Measurements from ENCODE around the gene XIAP.
"Not testable (repeated sequence)": the region's sequence is repeated elsewhere in the genome, so short reads cannot be mapped to it uniquely, and the experiment has no call there.

The XIAP gene

DNA sequence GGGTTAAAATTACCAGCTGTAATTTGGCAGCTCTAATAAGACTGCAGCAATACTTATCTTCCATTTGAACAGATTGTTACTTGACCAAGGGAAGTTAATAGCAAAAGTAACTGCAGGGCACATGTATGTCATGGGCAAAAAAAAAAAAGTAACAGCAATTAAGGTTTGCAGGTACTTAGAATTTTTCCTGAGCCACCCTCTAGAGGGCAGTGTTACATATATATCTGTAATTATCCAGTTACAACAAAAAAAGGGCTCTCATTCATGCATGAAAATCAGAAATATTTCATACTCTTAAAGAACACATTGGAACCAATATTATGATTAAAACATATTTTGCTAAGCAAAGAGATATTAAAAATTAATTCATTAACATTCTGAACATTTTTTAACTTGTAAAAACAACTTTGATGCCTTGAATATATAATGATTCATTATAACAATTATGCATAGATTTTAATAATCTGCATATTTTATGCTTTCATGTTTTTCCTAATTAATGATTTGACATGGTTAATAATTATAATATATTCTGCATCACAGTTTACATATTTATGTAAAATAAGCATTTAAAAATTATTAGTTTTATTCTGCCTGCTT lies 25.1 kb downstream of the XIAP start:
- H3K9me3 ChIP-seq (ENCODE audit: low read length): no peaks in the 10 kb centered on the region
- no peaks in the 10 kb centered on the region for H3K27me3 ChIP-seq (ENCODE audit: insufficient read depth, low read length)
- no peak overlapping the region for H2AFZ ChIP-seq (ENCODE audit: low read depth, low read length)
- H3K4me3 ChIP-seq (ENCODE audit: low read length): no peak overlapping the region
- H3K36me3 ChIP-seq (ENCODE audit: insufficient read depth, low read length): peaks cover 7% of the 10 kb centered on the region
- H3K4me1 ChIP-seq (ENCODE audit: insufficient read depth, low read length): no peaks in the 10 kb centered on the region

DNA sequence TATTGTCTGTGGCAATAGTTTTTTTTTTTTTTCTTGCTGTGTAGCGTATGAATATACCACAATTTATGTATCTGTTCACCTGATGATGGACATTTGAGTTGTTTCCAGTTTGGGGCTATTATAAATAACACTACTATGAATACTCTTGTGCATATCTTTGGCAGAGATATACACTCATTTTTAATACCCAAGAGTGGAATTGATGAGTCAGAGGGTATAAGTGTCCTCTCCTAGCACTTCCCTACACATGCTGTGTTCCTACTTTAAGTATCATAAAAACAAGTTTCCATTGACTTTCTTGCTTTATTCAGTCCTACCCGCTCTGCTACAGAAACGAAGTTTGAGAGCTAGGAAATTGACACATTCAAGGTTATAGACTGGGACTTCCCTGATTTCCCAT lies 39.8 kb downstream of the XIAP start:
- Histone ChIP-seq H3K9me3 (ENCODE audit: low read length) (no peaks in the 10 kb centered on the region), H3K4me1 (ENCODE audit: insufficient read depth, low read length) (no peaks in the 10 kb centered on the region), H3K36me3 (ENCODE audit: insufficient read depth, low read length) (peaks cover 13% of the 10 kb centered on the region), H3K27me3 (ENCODE audit: insufficient read depth, low read length) (no peaks in the 10 kb centered on the region), H2AFZ (ENCODE audit: low read depth, low read length) (no peak overlapping the region), H3K4me3 (ENCODE audit: low read length) (no peak overlapping the region)

- H3K4me1 ChIP-seq (ENCODE audit: insufficient read depth, low read length); H3K4me3 ChIP-seq (ENCODE audit: low read length); H2AFZ ChIP-seq (ENCODE audit: low read depth, low read length); H3K9me3 ChIP-seq (ENCODE audit: low read length); H3K27me3 ChIP-seq (ENCODE audit: insufficient read depth, low read length): not testable (repeated sequence)
- H3K36me3 ChIP-seq (ENCODE audit: insufficient read depth, low read length): peaks cover 10% of the 10 kb centered on the region
Measured at GRCh38 chrX:123903261-123903660, 43.4 kb downstream of the XIAP start.

GRCh38 chrX:123905332-123905731 lies 45.5 kb downstream of the XIAP start:
- H3K36me3 ChIP-seq (ENCODE audit: insufficient read depth, low read length): peaks cover 6% of the 10 kb centered on the region
- no peak overlapping the region for H2AFZ ChIP-seq (ENCODE audit: low read depth, low read length)
- H3K9me3 ChIP-seq (ENCODE audit: low read length): no peaks in the 10 kb centered on the region
- no peaks in the 10 kb centered on the region for H3K27me3 ChIP-seq (ENCODE audit: insufficient read depth, low read length)
- H3K4me3 ChIP-seq (ENCODE audit: low read length): no peak overlapping the region
- H3K4me1 ChIP-seq (ENCODE audit: insufficient read depth, low read length): no peaks in the 10 kb centered on the region

- Histone ChIP-seq H3K9me3 (ENCODE audit: low read length) (no peaks in the 10 kb centered on the region), H3K4me1 (ENCODE audit: insufficient read depth, low read length) (no peaks in the 10 kb centered on the region), H2AFZ (ENCODE audit: low read depth, low read length) (no peak overlapping the region), H3K27me3 (ENCODE audit: insufficient read depth, low read length) (no peaks in the 10 kb centered on the region), H3K4me3 (ENCODE audit: low read length) (no peak overlapping the region), H3K36me3 (ENCODE audit: insufficient read depth, low read length) (peaks cover 3% of the 10 kb centered on the region)
Measured at GRCh38 chrX:123906557-123907316, 46.9 kb downstream of the XIAP start.

GRCh38 chrX:123909523-123909922 lies 49.7 kb downstream of the XIAP start:
- Histone ChIP-seq H3K27me3 (ENCODE audit: insufficient read depth, low read length) (no peaks in the 10 kb centered on the region), H3K9me3 (ENCODE audit: low read length) (no peaks in the 10 kb centered on the region), H3K36me3 (ENCODE audit: insufficient read depth, low read length) (peaks cover 1% of the 10 kb centered on the region), H3K4me1 (ENCODE audit: insufficient read depth, low read length) (no peaks in the 10 kb centered on the region), H3K4me3 (ENCODE audit: low read length) (no peak overlapping the region), H2AFZ (ENCODE audit: low read depth, low read length) (no peak overlapping the region)

DNA sequence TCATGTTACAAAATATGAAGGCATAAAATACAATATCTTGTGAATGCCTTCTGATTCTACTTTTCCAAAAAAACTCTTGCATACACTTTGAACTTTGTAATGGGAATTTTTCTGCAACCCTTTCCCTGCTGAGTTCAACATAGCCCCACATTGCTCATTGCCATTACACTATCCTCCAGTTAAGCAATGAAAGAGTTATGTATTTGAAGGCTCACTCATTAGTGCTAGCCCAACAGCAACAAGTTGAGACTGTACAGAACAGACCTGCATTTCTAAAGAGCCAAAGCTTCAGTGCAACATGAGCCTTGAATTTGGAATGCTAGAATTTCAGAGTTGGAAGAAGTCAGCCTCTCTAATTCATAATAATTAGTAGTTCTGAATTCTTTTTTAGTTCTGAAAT lies 57.2 kb downstream of the XIAP start:
- no peak overlapping the region for H3K4me3 ChIP-seq (ENCODE audit: low read length)
- no peaks in the 10 kb centered on the region for H3K9me3 ChIP-seq (ENCODE audit: low read length)
- H2AFZ ChIP-seq (ENCODE audit: low read depth, low read length): no peak overlapping the region
- H3K4me1 ChIP-seq (ENCODE audit: insufficient read depth, low read length): no peaks in the 10 kb centered on the region
- H3K27me3 ChIP-seq (ENCODE audit: insufficient read depth, low read length): no peaks in the 10 kb centered on the region
- H3K36me3 ChIP-seq (ENCODE audit: insufficient read depth, low read length): no peaks in the 10 kb centered on the region

DNA sequence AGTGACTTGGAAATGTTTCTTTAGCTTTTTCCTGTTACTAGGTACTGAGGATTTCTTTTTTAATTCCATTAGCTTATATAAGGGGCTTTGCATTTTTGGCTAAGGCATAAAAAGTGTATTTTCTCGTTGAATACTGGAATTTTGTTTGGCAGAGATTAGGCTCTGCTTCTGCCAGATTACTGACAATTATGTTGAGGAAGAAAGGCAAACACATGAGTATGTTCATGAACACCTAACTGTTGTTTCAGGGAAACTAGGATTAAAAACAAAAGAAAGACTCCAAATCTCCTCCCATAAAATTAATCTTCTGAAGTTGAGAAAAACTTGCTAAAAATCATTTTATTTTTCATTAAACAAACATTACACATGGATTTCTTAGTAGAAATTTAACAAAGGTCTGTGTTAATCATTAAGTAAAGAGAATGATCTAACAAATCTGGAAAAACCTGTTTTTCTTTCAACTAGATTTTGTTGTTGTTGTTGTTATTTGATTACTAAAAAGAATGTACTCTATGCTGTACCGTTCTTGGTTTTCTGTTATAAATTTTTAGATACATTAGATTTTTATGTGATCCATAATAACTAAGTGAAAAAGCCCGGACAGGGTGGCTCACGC lies 58.4 kb downstream of the XIAP start:
- H3K4me1 ChIP-seq (ENCODE audit: insufficient read depth, low read length): no peaks in the 10 kb centered on the region
- no peaks in the 10 kb centered on the region for H3K36me3 ChIP-seq (ENCODE audit: insufficient read depth, low read length)
- no peaks in the 10 kb centered on the region for H3K9me3 ChIP-seq (ENCODE audit: low read length)
- no peak overlapping the region for H2AFZ ChIP-seq (ENCODE audit: low read depth, low read length)
- H3K4me3 ChIP-seq (ENCODE audit: low read length): no peak overlapping the region
- no peaks in the 10 kb centered on the region for H3K27me3 ChIP-seq (ENCODE audit: insufficient read depth, low read length)

DNA sequence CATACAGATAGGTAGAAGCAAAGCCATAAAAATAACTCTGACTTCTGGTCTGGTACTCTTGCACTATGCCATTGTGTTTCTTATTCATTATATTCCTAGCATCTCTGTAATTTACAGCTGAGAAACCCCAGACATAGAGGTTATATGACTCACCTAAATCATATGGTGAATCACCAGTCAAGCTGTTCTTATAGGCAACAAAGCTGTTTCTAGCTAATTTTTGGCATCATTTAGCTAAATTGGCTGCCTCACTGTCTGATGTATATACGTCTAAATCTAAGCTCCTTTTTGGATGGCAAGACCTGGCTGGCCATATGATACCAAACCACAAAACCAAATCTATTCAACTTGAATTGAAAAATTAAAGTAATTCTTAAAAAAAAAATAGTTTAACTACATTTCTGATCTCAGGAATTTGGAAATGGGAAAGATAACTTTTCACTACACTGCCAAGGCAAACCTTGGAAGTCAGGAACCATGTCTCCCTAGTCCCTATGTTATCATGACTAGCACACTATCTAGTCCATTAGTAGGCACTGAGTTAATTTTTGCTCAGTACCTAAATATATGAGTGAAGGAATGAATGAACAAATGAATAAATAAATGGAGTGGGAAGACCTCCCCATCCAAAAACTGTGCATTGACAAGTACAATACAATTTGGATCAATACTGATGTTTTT lies 60.4 kb downstream of the XIAP start:
- H3K4me1 ChIP-seq (ENCODE audit: insufficient read depth, low read length): no peaks in the 10 kb centered on the region
- no peak overlapping the region for H2AFZ ChIP-seq (ENCODE audit: low read depth, low read length)
- no peaks in the 10 kb centered on the region for H3K9me3 ChIP-seq (ENCODE audit: low read length)

DNA sequence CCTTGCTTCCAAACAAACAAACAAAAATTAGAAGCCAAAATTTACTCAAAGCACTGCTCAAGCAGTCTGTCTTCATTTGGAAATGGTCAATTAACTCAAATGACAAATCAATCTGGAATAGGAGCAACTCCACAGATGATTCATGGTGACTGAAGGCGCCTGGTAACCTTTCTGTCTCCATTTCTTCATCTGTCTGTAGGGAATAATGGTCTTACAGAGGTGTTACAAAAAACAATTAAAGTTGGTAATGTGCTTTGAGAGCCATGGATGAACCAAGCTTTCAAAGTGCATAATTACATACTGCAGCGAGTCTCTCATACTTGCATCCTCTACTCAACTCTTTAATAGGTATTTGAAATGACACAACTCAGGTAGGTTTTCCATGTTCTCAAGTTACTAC lies 63.4 kb downstream of the XIAP start:
- no peaks in the 10 kb centered on the region for H3K9me3 ChIP-seq (ENCODE audit: low read length)
- no peaks in the 10 kb centered on the region for H3K36me3 ChIP-seq (ENCODE audit: insufficient read depth, low read length)
- no peak overlapping the region for H2AFZ ChIP-seq (ENCODE audit: low read depth, low read length)
- no peaks in the 10 kb centered on the region for H3K27me3 ChIP-seq (ENCODE audit: insufficient read depth, low read length)
- H3K4me3 ChIP-seq (ENCODE audit: low read length): no peak overlapping the region
- H3K4me1 ChIP-seq (ENCODE audit: insufficient read depth, low read length): no peaks in the 10 kb centered on the region

More for the DNA sequence above, 60.4 kb downstream of the XIAP start:
- no peaks in the 10 kb centered on the region for H3K36me3 ChIP-seq (ENCODE audit: insufficient read depth, low read length)
- H3K4me3 ChIP-seq (ENCODE audit: low read length): no peak overlapping the region
- H3K27me3 ChIP-seq (ENCODE audit: insufficient read depth, low read length): no peaks in the 10 kb centered on the region

- no peak overlapping the region for H2AFZ ChIP-seq (ENCODE audit: low read depth, low read length)
- no peaks in the 10 kb centered on the region for H3K9me3 ChIP-seq (ENCODE audit: low read length)
- no peak overlapping the region for H3K4me3 ChIP-seq (ENCODE audit: low read length)
- H3K27me3 ChIP-seq (ENCODE audit: insufficient read depth, low read length): no peaks in the 10 kb centered on the region
- no peaks in the 10 kb centered on the region for H3K36me3 ChIP-seq (ENCODE audit: insufficient read depth, low read length)
- no peaks in the 10 kb centered on the region for H3K4me1 ChIP-seq (ENCODE audit: insufficient read depth, low read length)
Measured at GRCh38 chrX:123924186-123924585, 64.3 kb downstream of the XIAP start.

GRCh38 chrX:123927845-123928244 lies 68.0 kb downstream of the XIAP start:
- no peaks in the 10 kb centered on the region for H3K27me3 ChIP-seq (ENCODE audit: insufficient read depth, low read length)
- H3K4me3 ChIP-seq (ENCODE audit: low read length): no peak overlapping the region
- no peaks in the 10 kb centered on the region for H3K36me3 ChIP-seq (ENCODE audit: insufficient read depth, low read length)
- H2AFZ ChIP-seq (ENCODE audit: low read depth, low read length): no peak overlapping the region
- no peaks in the 10 kb centered on the region for H3K9me3 ChIP-seq (ENCODE audit: low read length)
- H3K4me1 ChIP-seq (ENCODE audit: insufficient read depth, low read length): no peaks in the 10 kb centered on the region

DNA sequence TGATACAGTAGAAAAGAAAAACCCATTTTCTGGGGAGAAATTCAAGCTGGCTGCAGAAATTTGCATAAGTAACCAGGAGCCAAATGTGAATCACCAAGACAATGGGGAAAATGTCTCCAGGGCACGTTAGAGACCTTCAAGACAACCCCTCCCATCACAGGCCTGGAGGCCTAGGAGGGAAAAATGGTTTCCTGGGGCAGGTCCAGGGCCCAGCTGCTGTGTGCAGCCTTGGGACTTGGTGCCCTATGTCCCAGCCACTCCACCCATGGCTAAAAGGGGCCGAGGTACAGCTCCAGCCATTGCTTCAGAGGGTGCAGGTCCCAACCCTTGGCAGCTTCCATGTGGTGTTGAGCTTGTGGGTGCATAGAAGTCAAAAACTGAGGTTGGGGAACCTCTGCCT lies 72.2 kb downstream of the XIAP start:
- H3K36me3 ChIP-seq (ENCODE audit: insufficient read depth, low read length): not testable (repeated sequence)

More for the DNA sequence above, 72.2 kb downstream of the XIAP start:
- not testable (repeated sequence) for H3K4me3 ChIP-seq (ENCODE audit: low read length); H3K9me3 ChIP-seq (ENCODE audit: low read length); H2AFZ ChIP-seq (ENCODE audit: low read depth, low read length); H3K4me1 ChIP-seq (ENCODE audit: insufficient read depth, low read length); H3K27me3 ChIP-seq (ENCODE audit: insufficient read depth, low read length)

All from neuron (in vitro differentiated cells).